Suppressor macrophage treated with lipopolysaccharide for 4 hours (primary cell): Measurements from ENCODE around the gene CNTNAP5.

Experiments
- DNase-seq: peaks from one replicate; pipeline ENCODE4 v3.0.0-alpha.2; 2020

The CNTNAP5 gene

DNA sequence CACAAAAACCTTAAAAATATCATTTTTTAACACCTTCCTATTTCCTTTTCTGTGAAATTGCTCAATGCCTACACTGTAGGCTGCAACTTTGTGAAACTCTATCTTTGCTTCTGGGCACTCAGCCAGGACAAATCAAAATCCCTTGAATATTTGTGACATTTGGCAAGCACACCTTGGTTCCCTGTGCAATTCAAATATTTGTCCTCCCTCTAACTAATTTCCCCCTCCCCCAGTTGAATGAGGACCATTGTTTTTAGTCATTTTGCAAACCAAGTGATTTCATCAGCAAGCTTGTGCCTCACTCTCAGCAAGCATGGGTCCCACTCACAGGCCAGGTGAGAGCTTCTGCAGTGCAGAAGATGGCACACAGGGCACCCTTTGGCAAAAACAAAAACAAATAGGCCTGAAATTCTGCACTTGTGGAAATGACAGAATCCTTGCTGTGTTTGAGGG, 541.5 kb downstream of the CNTNAP5 start:
- DNase-seq = no peak

DNA sequence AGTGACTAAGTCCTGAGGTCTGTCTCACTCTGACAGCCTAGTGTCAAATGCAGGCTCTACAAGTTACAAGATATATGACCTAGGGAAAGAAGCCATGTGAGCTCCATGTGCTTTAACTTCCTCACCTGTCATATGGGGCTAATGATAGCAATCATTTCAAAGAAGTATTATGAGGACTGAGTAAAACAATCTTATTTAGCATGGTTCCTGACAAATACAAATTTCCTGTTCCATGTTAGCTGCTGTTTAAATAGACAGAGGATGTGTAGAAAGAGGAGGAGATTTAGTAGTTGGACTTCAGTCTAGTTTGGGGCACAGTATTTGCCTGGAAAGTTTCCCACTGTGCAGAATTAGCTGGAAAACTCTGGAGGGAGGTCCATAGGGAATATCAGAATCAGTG, 545.8 kb downstream of the CNTNAP5 start:
- no peak for DNase-seq

DNA sequence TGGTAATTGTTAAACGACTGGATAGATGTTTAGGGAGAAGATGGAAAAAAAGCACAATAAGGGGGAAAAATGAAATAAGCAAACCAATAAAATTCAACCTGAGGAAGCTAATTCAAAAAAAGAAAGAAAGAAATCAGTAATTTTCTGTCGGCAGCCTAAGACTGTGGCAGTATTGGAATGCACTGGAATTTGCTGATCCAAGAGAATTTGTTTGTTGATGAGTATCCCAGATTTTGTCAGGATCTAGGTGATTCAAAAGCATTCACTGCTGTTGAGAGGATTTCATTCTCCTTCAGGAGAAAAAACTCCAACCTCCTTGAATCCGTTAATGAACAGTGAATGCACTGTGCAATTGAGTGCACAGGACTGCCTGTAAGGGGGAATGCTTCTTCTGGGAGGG, 546.7 kb downstream of the CNTNAP5 start:
- no peak for DNase-seq

DNA sequence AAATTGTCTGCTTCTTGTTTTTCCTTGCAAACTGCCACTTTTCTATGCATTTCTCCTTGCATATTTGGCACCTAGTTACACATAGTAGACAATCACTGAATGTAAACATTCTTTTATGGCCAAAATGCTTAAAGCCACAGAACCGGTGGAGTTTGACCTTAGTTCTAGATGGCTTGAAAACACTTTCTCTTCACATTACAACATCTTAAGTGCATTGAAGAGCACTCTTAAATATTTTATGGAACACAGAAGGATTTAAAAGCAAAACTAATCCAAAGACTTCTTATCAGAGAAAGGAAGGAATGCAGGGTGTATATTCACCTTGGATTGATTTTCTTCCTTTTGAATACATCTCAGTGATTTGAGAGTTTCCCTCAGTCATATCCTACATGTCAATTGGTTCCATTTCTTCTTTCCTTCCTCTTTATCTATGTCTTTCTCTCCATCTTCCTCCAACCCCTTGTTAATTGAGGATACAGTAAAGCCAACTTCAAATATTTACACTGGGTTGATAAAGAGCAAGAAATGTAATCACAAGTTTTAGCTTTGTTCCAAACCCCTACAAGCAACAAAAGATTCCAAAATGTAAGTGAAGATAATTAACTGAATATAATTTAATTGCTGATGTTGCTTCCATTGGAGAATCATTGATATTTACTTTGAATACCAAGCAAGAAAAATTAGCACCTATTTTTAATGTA, 548.0 kb downstream of the CNTNAP5 start:
- no peak for DNase-seq

DNA sequence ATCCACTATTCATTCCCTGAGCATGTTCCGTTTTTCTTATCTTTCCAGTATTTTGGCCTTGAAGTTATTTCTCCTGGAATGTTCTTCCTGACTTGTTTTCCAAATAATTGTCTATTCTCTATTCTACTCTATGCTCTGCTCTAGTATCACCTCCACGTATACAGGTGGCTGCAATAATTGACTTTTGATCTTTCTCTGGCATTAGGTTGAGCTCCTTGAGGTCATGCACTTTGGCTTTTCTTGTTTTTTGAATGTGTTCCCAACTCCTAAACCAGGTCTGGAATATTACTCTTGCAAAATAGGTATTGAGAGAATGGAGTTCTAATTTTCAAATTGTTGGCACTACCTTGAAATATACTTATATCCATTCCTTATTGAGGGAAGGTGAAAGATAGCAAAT, 550.4 kb downstream of the CNTNAP5 start:
- no peak for DNase-seq

DNA sequence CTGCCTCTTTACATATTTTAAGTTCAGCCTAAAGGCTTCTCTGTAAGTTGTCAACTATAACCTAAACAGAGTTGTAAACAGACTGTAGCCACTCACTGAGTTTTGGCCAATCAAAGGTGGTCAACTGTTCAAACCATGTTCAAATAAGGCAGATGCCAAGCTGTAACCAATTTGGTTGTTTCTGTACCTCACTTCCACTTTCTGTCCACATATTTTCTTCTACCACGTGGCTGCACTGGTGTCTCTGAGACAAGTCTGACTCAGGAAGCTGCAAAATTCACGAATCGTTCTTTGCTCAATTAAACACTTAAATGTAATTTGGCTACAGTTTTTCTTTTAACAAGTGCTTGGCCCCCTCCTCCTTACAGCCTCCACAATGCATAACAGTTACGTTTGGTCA, 555.2 kb downstream of the CNTNAP5 start:
- no peak for DNase-seq

DNA sequence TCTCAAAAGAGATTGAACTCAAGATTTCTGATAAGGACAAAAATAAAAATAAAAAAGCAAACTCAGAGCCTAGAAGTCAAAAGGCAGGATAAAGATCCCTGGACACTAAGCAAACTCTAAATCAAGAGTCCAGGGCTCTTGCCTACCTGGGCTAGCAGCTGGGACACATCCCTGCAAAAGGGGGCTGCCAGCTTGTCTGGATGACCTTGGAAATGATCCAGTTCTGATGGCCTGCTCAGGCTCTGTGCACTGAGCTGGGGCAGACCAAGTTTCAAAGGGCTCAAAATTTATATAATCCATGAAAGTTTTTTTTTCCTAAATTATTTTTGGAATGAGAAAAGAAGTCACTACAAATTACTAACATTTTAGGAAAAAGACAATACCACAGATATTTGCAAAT, 557.3 kb downstream of the CNTNAP5 start:
- no peak for DNase-seq

DNA sequence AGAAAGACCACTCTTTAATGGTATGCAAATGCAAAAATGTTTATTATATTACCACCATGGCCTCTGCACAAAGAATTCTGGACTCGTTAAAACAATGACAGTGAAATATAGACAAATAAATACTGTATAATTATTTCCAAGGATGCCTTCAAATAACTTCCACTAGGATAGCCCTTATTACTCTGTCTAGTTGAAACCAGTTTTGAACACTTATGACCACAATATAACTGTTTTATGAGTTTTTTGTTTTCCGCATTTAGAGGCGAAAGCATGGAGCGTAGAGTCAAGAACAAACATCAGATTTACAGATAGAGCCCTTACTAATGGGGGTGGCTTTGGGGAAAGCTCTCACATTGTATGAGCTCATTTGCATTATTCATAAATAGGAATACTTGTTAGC, 559.5 kb downstream of the CNTNAP5 start:
- DNase-seq = no peak

DNA sequence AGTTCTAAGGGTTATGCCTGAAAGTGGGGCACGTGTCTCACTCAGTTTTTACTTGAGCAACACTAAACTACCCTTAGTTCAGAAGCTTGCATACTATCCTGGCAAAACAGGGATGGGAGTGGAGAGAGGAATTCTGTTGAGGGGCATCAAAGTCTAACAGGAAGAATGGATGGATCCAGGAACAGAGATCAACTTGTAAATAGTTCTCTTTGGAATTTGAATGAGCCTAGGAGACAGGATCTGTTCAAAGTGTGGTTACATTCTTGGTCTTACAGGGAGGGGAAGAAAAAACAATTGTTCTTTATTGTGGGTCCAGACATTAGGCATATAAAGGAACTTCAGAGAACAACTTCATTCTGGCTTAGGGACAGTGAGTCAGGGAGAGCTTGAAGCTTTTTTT, 560.2 kb downstream of the CNTNAP5 start:
- DNase-seq = no peak

DNA sequence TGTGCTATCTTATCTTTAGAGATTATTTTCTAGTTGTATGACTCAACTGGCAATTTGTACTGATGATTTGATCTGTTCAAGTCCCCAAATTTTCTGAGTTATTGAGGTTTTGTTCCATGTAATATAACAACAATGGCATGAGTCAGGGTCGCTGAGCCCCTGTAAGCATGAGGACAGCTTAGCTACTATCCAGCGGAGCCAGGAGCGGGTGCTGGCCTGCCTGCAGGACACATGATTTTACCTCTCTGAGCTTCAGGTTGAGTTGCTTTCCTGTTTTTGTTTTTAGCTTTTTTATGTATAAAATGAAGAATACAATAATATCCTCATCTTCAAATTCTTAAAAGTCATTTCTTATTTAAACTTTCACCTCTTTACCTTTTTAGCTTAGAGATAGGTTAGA, 561.1 kb downstream of the CNTNAP5 start:
- DNase-seq = no peak

DNA sequence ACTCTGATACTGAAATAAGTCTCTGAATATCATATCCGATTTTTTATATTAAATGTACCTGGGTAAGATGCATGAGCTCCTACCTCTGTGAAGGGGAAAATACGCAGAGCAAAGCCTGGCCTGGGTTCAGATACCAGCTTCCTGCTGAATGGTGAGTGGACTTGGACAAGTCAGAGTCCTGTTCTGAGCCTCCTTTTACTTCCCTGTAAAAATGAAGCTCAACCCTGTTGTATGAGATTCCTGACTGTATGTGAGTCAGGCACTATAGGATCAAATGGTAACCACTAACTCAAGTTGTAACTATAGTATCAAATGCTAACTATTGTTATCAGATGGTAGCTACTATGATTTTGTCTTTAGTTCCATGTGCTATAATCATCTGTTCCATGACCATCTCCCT, 561.7 kb downstream of the CNTNAP5 start:
- DNase-seq = no peak

DNA sequence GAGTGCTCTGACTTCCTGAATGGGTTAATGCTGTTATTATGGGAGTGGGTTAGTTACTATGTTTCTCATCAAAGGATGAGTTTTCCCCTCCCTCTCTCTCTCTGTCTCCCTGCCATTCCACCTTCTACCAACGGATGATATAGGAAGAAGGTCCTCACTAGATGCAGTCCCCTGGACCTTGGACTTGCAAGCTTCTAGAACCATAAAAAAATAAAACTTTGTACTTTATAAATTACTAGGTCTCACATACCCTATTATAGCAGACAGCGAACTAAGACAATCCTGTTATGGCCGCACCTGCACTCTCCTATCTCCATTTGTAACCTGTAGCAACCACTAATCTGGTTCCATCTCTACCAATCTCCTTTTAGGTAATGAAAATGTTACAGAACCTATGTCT, 564.9 kb downstream of the CNTNAP5 start:
- no peak for DNase-seq

DNA sequence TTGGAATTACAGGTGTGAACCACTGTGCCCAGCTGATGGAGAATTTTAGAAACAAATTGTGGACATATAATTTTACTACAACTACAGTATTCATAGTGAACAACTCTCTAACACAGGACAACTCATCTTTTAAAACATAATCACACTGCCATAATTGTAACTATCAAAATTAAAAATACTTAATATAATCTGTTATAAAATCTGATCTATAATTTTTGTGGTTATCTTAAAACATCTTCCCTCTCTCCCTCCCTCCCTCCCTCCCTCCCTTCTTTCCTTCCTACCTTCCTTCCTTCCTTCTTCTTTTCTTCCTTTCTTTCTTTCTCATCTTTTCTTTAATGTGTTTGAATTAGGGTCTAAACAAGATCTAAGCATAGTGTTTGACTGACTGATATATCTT, 577.7 kb downstream of the CNTNAP5 start:
- DNase-seq = no peak

DNA sequence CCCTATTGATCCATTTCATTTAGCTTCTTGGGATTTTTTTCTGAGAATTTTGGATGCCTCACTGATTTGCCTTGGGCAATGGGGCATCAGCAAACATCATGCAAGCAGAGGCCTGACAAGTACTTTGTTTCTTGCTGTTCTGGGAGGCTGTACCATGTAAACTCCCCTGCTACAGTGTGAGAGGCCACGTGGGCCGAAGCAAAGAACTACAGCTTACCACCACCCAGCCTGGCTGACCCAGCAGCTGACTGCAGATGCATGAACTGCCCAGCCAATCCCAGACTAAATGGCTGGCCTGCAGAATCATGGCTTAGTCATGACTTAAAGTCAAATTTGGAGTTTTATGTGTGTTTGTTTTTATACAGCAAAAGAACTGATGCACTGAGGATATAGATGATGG, 579.9 kb downstream of the CNTNAP5 start:
- DNase-seq = no peak

DNA sequence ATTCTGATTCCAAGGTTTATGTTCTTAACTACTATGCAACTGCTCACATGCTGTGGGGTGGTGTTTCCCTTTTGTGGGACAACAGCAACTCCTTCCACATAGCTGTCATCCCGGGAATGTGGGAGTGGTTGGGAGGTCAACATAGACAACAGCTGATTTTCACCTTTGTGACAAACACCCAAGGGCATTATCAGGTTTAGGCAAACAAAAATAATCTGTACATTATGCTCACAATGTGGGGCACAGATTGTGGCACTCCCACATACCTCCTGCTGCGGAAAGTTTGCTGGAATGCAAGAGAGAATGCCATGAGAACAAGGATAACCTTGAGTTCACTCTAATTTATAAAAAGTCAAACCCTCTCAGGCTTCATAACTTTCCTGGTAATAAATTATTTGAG, 582.6 kb downstream of the CNTNAP5 start:
- no peak for DNase-seq

DNA sequence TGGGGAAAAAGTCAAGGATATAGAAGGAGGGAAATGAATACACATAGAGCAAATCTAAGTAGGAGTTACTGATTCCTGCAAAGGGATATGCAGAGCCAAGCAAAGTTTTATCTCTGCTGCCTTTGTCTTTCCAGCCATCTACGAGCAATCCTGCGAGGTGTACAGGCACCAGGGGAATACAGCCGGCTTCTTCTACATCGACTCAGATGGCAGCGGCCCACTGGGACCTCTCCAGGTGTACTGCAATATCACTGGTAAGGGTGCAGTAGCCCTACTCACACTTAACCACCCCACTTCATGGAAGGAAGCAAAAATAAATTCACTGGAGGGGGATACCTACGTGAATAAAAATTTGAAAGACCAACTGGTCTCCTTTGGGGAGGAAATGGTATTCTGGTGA, 584.6 kb downstream of the CNTNAP5 start:
- no peak for DNase-seq

DNA sequence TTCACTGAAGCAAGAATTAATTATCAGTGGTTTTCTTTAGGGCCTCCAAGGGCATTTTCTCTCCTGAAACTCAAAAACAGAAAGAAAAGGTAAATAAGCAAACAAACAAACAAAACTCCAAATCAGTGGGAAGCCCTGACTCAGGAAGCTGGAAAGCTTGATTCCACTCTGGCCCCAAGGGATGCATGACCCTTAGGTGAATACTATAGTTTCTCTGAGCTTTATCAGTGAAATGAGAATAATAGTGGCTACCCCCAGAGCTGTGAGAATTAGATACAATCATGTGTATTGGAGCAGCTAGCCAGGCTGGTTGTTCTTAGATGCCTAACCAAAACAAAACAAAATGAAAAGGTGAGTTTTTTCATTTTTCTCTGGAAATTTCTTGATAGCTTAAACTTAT, 585.1 kb downstream of the CNTNAP5 start:
- DNase-seq = no peak

DNA sequence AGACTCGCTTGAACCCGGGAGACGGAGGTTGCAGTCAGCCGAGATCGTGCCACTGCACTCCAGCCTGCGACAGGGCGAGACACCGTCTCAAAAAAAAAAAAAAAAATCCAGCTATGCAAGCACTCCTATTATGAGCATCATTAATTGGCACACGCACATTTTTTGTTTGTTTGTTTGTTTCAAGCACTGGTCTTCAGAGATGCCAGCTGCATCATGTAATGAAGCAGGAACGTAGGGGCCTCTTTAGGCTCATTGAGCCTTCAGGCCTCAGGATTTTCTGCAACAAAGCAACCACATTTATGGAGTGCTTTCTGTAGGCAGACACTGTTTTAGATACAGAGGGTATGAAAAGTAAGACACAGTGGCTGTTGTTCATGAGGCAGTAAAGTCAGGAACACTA, 585.8 kb downstream of the CNTNAP5 start:
- DNase-seq = no peak

DNA sequence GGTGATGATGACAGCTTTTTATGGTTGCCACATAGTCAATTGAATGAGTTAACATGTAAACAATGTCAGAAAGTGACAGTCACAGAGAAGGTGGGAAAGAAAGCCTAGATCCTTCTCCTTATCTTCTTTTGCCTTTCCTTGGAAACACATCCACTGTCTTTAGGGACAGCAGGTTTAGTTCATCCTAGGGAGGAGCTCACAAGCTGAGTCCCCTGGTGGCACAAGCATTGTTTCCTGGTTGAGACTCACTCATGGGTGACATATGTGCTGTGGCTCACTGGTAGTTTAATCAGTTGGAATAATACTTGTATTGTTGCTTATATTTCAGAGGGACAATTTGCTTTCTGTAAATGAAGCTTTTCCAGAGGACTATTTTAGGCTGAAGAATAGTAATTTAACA, 598.5 kb downstream of the CNTNAP5 start:
- DNase-seq = no peak

DNA sequence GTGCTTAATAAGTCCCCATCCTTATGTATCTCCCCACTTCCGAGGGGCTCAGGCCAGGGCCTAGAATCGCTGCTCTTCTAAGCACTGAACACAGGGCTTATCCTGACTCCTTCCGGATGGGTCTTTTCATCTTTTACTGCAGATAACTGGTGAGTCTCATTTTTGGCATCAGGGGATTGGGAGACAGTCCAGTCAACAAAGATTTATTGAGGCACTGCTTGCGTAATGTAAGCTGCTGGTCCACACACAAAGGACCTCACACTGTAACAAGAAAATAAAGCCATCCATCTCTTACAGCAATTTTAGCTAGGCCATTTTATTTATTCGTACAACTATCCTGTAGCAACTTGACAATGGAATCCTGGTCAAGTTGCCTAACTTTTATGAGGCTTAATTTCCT, 600.5 kb downstream of the CNTNAP5 start:
- DNase-seq = no peak

DNA sequence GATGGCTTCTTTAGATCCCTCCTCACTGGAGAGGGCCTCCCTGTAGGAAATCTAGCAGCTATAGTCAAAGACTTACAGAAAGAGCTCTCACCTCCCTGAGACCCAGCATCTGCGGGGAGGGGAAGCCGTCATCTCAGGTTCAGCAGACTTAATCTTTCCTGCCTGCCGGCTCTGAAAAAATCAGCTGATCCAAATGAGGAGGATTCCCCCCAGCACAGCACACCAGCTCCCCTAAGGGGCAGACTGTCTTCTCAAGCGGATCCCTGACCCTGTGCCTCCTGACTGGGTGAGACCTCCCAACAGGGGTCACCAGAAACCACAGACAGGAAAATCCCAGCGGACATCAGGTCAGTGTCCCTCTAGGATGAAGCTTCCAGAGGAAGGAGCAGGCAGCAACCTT, 601.9 kb downstream of the CNTNAP5 start:
- DNase-seq = no peak

DNA sequence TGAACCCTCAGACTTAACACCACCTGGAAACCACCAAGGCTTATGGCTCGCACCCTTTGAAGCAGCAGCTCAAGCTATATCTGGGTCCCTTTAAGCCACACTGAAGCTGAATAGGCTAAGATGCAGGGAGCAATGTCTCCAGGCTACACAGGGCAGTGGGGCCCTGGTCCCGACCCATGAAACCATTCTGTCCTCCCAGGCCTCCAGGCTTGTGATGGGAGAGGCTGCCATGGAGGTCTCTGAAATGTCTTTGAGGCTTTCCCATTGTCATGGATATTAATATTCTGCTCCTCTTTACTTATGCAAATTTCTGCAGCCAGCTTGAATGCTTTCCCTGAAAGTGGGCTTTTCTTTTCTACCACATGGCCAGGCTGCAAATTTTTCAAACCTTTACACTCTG, 608.7 kb downstream of the CNTNAP5 start:
- DNase-seq = no peak

DNA sequence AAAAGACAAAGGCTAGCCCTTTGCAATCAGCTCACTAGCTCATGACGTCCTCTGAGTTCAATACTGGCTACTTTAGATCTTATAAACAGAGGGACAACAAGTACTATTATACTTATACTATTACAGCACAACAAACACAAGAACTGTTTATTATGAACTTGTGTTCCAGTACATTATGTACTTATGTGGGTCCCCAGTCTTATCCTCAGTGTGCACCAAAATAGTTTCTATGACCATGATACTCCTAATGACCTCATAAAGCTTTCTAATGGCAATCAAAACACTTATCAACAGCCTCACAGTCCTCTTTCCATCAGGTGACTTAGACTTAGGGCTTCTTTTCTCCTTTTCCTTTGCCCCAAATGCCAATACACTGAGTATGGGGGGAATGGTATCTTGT, 614.4 kb downstream of the CNTNAP5 start:
- no peak for DNase-seq

DNA sequence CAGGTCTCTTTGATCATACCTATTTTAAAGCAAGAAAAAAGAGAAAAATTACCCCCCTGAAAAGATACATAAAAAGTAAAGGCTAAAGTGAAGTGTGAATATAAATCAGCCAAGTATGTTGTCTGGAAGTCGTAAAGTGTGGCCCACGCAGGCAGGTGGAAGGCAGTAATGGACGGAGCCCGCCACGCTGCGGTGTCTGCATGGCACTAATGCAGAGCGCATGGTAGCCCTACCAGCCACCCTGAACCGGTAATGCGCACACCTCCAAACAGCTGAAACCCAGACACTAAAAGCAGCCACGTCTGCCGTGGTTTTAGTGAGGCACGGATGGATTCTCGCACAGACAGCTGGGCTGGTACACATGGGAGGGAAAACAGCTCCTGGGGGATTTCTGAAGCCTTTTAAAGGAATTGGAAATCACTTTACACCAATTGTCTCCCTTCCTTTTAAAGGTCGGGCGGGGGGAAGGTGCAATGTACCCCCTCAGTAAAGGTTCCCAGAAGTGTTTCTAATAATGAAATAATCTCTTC, 615.2 kb downstream of the CNTNAP5 start:
- DNase-seq = no peak

DNA sequence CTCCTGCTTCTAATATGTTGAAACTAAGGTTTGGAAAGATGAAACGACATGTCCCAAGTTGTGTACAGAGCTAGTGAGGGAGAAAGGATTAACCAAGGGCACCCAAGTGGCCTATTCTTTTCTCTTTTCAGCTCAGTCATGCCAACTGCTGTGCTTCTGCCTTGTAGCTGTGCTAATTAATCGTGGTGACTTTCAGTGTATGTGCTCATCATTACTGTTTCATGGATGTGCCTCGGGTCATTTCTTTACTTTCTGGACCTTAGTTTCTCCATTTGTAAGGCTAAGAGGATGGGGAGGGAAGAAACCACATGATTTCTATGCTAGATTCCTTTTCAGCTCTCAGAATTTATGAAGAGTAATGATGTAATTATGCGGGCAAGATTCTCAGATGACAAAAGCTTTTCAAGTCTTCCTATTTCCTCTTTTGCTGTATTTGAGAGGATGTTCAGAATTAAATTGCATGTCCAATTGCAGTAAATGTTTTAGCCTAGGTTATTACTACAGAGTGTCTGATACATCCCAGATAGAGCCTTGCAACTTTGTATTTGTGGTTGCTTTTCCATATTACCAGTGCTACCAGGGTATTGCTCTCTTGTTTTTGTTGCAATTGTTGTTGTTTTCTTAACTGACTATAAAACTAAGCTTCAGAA, 621.2 kb downstream of the CNTNAP5 start:
- DNase-seq = no peak
